ENCODE data around the gene TATDN2. TPM values are rescaled to one million over a fixed set of nuclear protein-coding genes. Genes with fewer than 3 reads are reported as not detected.

TATDN2 gene
- total and polyA plus RNA-seq, 9 of the 15 experiments (the other 6 are each of a cell fraction or from before 2014, with no cell fraction given): 5.2 to 44.7 (median 25.8) TPM

DNA sequence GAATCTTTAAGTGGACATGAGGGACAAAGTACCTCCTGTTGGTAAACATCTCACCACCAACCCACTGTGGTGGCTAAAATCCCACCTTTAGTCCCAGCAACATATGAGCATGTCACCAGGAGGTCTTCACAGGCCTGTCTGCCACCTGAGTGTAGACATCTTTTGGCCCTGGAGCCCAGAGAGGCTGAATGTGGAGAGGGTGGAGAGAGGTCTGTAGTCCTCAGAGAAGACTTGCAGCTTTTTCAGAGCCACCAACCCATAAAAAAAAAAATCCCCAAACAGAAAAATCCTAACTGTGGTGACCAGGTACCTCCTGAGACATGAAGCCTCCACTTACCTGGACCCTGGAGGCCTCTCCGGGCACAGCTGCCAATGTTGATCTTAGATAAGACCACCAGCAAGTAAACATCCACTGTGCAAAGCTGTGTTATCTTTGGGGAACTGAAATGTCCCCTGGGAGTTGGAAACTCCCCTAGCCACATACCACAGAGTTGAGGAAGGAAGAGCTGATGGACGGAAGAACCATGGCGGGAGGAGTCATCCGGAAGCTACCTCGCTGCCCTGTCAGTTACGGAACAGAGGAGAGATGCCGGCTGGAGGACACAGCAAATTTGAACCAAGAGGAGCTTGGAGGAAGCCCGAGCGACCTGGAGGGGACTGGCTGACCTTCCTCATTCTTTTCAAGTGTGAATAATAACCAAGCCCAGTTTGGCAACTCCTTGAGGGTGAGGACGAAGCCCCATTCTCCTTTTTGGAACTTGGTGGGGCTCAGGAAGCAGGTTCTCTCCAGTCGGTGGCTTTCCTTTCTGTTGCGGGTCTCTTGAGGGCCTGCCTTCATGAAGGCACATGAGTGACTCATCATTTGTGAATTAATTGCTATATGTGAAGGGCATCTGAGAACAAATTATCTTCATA, 44.5 kb downstream of the TATDN2 start, which contains the start of gene GHRL (continued):
- TF ChIP-seq, protein P1, sequence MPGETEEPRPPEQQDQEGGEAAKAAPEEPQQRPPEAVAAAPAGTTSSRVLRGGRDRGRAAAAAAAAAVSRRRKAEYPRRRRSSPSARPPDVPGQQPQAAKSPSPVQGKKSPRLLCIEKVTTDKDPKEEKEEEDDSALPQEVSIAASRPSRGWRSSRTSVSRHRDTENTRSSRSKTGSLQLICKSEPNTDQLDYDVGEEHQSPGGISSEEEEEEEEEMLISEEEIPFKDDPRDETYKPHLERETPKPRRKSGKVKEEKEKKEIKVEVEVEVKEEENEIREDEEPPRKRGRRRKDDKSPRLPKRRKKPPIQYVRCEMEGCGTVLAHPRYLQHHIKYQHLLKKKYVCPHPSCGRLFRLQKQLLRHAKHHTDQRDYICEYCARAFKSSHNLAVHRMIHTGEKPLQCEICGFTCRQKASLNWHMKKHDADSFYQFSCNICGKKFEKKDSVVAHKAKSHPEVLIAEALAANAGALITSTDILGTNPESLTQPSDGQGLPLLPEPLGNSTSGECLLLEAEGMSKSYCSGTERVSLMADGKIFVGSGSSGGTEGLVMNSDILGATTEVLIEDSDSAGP (CRISPR knock-in tag; IDR thresholded peaks at IDR 0.05): no peak
- TF ChIP-seq ETV5 (CRISPR knock-in tag; IDR thresholded peaks at IDR 0.05; ENCODE audit: low read depth): peak; percentile 74; the same call in 1 of the 2 replicates
- peak; percentile 29; the same call in 1 of the 2 replicates for TF ChIP-seq EP300 (IDR thresholded peaks at IDR 0.05; ENCODE audit: low read length)
- TF ChIP-seq KDM4B (IDR thresholded peaks at IDR 0.05; ENCODE audit: borderline replicate concordance in 2 of 2, low read depth in 1 of 2): 0 out of 4 replicates have a peak, but pooled peaks of 1 of the 2 experiments have one; percentile 19
- peak; percentile 52 for TF ChIP-seq SP1 (CRISPR knock-in tag; IDR thresholded peaks at IDR 0.05)
- no peak for TF ChIP-seq SMAD1 (IDR thresholded peaks at IDR 0.05; ENCODE audit: low read depth, low read length, partially characterized antibody)
- peak in 1 of 2 experiments; percentile 24; a peak in 1 of 4 replicates for TF ChIP-seq RCOR1 (IDR thresholded peaks at IDR 0.05; ENCODE audit: borderline replicate concordance in 1 of 2, low read depth in 2 of 2, low read length in 2 of 2)
- peak; percentile 79 for TF ChIP-seq MYNN (IDR thresholded peaks at IDR 0.05)
- no peak for TF ChIP-seq MYNN (CRISPR knock-in tag; IDR thresholded peaks at IDR 0.05)
- TF ChIP-seq ZNF511 (CRISPR knock-in tag; IDR thresholded peaks at IDR 0.05): no peak
- peak; percentile 30 for TF ChIP-seq CCNT2 (IDR thresholded peaks at IDR 0.05; ENCODE audit: borderline replicate concordance, extremely low read depth, insufficient read length, low read depth, low read length)
- 0 out of 2 replicates have a peak, but pooled peaks have one; percentile 29 for TF ChIP-seq SIN3B (IDR thresholded peaks at IDR 0.05; ENCODE audit: low read depth)
- no peak for TF ChIP-seq FOXO4 (CRISPR knock-in tag; IDR thresholded peaks at IDR 0.05)
- peak; percentile 73; the same call in 1 of the 2 replicates for TF ChIP-seq SPI1 (IDR thresholded peaks at IDR 0.05; ENCODE audit: borderline replicate concordance, low read depth, low read length)
- TF ChIP-seq POLR2AphosphoS5 (IDR thresholded peaks at IDR 0.05; ENCODE audit: control insufficient read depth, insufficient read depth, low read depth, low read length): peak; percentile 30; the same call in 1 of the 2 replicates
- peak; percentile 50; the same call in 1 of the 2 replicates for TF ChIP-seq MBD2 (IDR thresholded peaks at IDR 0.05; ENCODE audit: borderline replicate concordance, low read depth)
- no peak for TF ChIP-seq JUND (IDR thresholded peaks at IDR 0.05; ENCODE audit: borderline replicate concordance, low read depth, low read length)
- TF ChIP-seq JUND (tag; IDR thresholded peaks at IDR 0.05; ENCODE audit: borderline replicate concordance, low read depth, low read length): peak; percentile 54; the same call in 1 of the 3 replicates
- 0 out of 2 replicates have a peak, but pooled peaks have one; percentile 27 for TF ChIP-seq CXXC5 (CRISPR knock-in tag; IDR thresholded peaks at IDR 0.05)
- TF ChIP-seq ZBTB43 (CRISPR knock-in tag; IDR thresholded peaks at IDR 0.05): no peak
- TF ChIP-seq DMBX1 (CRISPR knock-in tag; IDR thresholded peaks at IDR 0.05; ENCODE audit: borderline replicate concordance): peak; percentile 18; the same call in 1 of the 2 replicates

Measured in K562 (cell line).